Measurements from ENCODE around the gene OR10J4.
"Not testable (repeated sequence)": the region's sequence is repeated elsewhere in the genome, so short reads cannot be mapped to it uniquely, and the experiment has no call there.

The OR10J4 gene

GRCh38 chr1:159431904-159432303 is at the start of gene OR10J4:
Gene OR10J4 (plus strand): TSS chr1:159432204.
- no peak for DNase-seq

- DNase-seq, result no peak
Observed at GRCh38 chr1:159406821-159407220, 25.2 kb upstream of the OR10J4 start.

GRCh38 chr1:159408862-159409400 is 23.1 kb upstream of the OR10J4 start:
- no peak for DNase-seq

GRCh38 chr1:159421821-159422220 is 10.2 kb upstream of the OR10J4 start:
- DNase-seq, result no peak

- no peak for DNase-seq
Observed at GRCh38 chr1:159428536-159428935, 3.5 kb upstream of the OR10J4 start.

- no peak for DNase-seq
Observed at GRCh38 chr1:159429074-159429861, 2.7 kb upstream of the OR10J4 start.

- no peak for DNase-seq
Observed at GRCh38 chr1:159430985-159431384, 1.0 kb upstream of the OR10J4 start.

- no peak for DNase-seq
Observed at GRCh38 chr1:159436469-159436868, 4.5 kb downstream of the OR10J4 start.

GRCh38 chr1:159439422-159439821 is 7.4 kb downstream of the OR10J4 start, which contains the start of gene OR10J1:
Gene OR10J1 (plus strand): TSS chr1:159439722. CDS start chr1:159439792, 70 bp downstream.
- DNase-seq, result no peak

GRCh38 chr1:159441360-159441759 is 9.4 kb downstream of the OR10J4 start:
- no peak for DNase-seq

- DNase-seq, result no peak
Observed at GRCh38 chr1:159442428-159442827, 10.4 kb downstream of the OR10J4 start.

GRCh38 chr1:159443066-159443750 is 11.2 kb downstream of the OR10J4 start:
- DNase-seq, result no peak

- DNase-seq, result no peak
Observed at GRCh38 chr1:159444511-159444910, 12.5 kb downstream of the OR10J4 start.

- no peak for DNase-seq
Observed at GRCh38 chr1:159448181-159448580, 16.2 kb downstream of the OR10J4 start.

GRCh38 chr1:159449605-159450004 is 17.6 kb downstream of the OR10J4 start:
- not testable (repeated sequence) for DNase-seq

- no peak for DNase-seq
Observed at GRCh38 chr1:159459551-159459950, 27.5 kb downstream of the OR10J4 start.

GRCh38 chr1:159465191-159465603 is 33.2 kb downstream of the OR10J4 start:
- DNase-seq, result no peak

GRCh38 chr1:159468321-159468720 is 36.3 kb downstream of the OR10J4 start:
- no peak for DNase-seq

GRCh38 chr1:159469921-159470533 is 38.0 kb downstream of the OR10J4 start:
- DNase-seq, result no peak

GRCh38 chr1:159473335-159473734 is 41.3 kb downstream of the OR10J4 start:
- no peak for DNase-seq

- no peak for DNase-seq
Observed at GRCh38 chr1:159474926-159475325, 42.9 kb downstream of the OR10J4 start.
